HG03432 (cell line): ENCODE results near the gene SZT2.
"Not testable (repeated sequence)": the region's sequence is repeated elsewhere in the genome, so short reads cannot be mapped to it uniquely, and the experiment has no call there.

Source experiments
- ATAC-seq: cut with Tn5 transposase; IDR thresholded peaks from one replicate; pipeline ENCODE4 v1.9.1; 2021; ENCODE audit warnings: mild to moderate bottlenecking, moderate library complexity; ENCODE audit not compliant: unreplicated experiment

Gene SZT2

GRCh38 chr1:43360616-43361015 lies 29.1 kb upstream of the SZT2 start:
- no peak for ATAC-seq

GRCh38 chr1:43363283-43363934 lies 26.3 kb upstream of the SZT2 start:
- no peak for ATAC-seq

GRCh38 chr1:43363935-43364525 lies 25.7 kb upstream of the SZT2 start:
- no peak for ATAC-seq

GRCh38 chr1:43365678-43366077 lies 24.0 kb upstream of the SZT2 start:
- no peak for ATAC-seq

- ATAC-seq = no peak
Measured at GRCh38 chr1:43366179-43366578, 23.5 kb upstream of the SZT2 start.

GRCh38 chr1:43366601-43367025 lies 23.1 kb upstream of the SZT2 start:
- ATAC-seq = no peak

GRCh38 chr1:43367026-43367903 lies 22.4 kb upstream of the SZT2 start:
- peak; percentile 50 for ATAC-seq

- peak; percentile 79 for ATAC-seq
Measured at GRCh38 chr1:43367904-43368645, 21.6 kb upstream of the SZT2 start, which contains the start of gene ELOVL1. Gene ELOVL1, minus strand, starts transcription at chr1:43368011. Its CDS starts 2,402 bp downstream, at chr1:43365609.

GRCh38 chr1:43368646-43369020 lies 21.1 kb upstream of the SZT2 start:
- ATAC-seq = no peak

GRCh38 chr1:43369779-43370178 lies 19.9 kb upstream of the SZT2 start:
- ATAC-seq = not testable (repeated sequence)

GRCh38 chr1:43370564-43370963 lies 19.1 kb upstream of the SZT2 start:
- no peak for ATAC-seq

- ATAC-seq = no peak
Measured at GRCh38 chr1:43372172-43372571, 17.5 kb upstream of the SZT2 start.

GRCh38 chr1:43373066-43373940 lies 16.4 kb upstream of the SZT2 start:
- ATAC-seq = no peak

- ATAC-seq = no peak
Measured at GRCh38 chr1:43376723-43377235, 12.9 kb upstream of the SZT2 start.

- ATAC-seq = no peak
Measured at GRCh38 chr1:43377831-43378230, 11.9 kb upstream of the SZT2 start.

GRCh38 chr1:43379476-43379875 lies 10.2 kb upstream of the SZT2 start:
- ATAC-seq = no peak

GRCh38 chr1:43381612-43382011 lies 8.1 kb upstream of the SZT2 start:
- no peak for ATAC-seq

- no peak for ATAC-seq
Measured at GRCh38 chr1:43382027-43382779, 7.5 kb upstream of the SZT2 start.

- ATAC-seq = no peak
Measured at GRCh38 chr1:43383449-43383848, 6.2 kb upstream of the SZT2 start.
